NT2/D1 (cell line): Measurements from ENCODE around the gene RXFP3.

Experiments used
- YY1 ChIP-seq: IDR thresholded peaks from 2 replicates; pipeline ENCODE4 v1.6.1; 2011; ENCODE audit not compliant: insufficient read length, insufficient read depth
- ZNF274 ChIP-seq: IDR thresholded peaks from 2 replicates; pipeline ENCODE4 v1.6.1; 2011; ENCODE audit warnings: mild to moderate bottlenecking, low read depth, low read length

GRCh38 chr5:33927685-33928084, 8.5 kb upstream of the RXFP3 start:
- TF ChIP-seq ZNF274 (no peak), YY1 (no peak)
